ENCODE results near the gene P2RY14. TPM values are rescaled to one million over a fixed set of nuclear protein-coding genes. Genes with fewer than 3 reads are reported as not detected.

P2RY14 gene
- total RNA-seq, 2 experiments from 2014 or later, result 0.51 to 0.70 TPM

DNA sequence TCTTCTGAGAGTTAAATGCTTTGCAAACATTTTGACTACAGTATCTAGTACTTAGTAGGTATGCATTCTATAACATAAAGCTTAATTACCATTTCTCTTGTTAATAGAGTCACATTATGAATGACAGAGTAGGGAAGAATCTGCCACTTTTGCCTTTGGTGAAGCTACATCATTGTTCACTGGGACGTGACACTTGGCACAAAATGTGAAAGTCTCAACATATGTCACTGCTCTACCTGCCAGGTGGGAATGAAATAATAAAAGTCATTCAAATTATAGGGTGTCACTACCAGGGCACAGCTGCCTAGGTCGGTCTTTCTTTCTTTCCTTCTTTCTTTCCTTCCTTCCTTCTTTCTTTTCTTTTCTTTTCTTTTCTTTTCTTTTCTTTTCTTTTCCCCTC is 20.7 kb upstream of the P2RY14 start:
- H3K4me1 Mint-ChIP-seq (ENCODE audit: low read depth), result peaks cover 21% of the 10 kb centered on the region
- peaks cover 14% of the 10 kb centered on the region for H3K27me3 Mint-ChIP-seq
- H3K9me3 Mint-ChIP-seq, result no peaks in the 10 kb centered on the region
- H3K27ac Mint-ChIP-seq, result no peak overlapping the region
- H3K4me3 Mint-ChIP-seq, result no peak overlapping the region
- ChIA-PET POLR2A (no interaction called here), CTCF (interaction anchor here (1.1 to 1.8 kb wide), 5 partner anchors 15 to 152 kb away, joined by 3 to 11 read pairs (median 4); no protein-coding TSS in a partner anchor)
- TF ChIP-seq, protein P1, sequence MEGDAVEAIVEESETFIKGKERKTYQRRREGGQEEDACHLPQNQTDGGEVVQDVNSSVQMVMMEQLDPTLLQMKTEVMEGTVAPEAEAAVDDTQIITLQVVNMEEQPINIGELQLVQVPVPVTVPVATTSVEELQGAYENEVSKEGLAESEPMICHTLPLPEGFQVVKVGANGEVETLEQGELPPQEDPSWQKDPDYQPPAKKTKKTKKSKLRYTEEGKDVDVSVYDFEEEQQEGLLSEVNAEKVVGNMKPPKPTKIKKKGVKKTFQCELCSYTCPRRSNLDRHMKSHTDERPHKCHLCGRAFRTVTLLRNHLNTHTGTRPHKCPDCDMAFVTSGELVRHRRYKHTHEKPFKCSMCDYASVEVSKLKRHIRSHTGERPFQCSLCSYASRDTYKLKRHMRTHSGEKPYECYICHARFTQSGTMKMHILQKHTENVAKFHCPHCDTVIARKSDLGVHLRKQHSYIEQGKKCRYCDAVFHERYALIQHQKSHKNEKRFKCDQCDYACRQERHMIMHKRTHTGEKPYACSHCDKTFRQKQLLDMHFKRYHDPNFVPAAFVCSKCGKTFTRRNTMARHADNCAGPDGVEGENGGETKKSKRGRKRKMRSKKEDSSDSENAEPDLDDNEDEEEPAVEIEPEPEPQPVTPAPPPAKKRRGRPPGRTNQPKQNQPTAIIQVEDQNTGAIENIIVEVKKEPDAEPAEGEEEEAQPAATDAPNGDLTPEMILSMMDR (IDR thresholded peaks at IDR 0.05), result no peak
- no peak for DNase-seq
- H3K36me3 Mint-ChIP-seq (ENCODE audit: low read depth), result no peaks in the 10 kb centered on the region
- ATAC-seq, result no peak
- intact Hi-C loops (cut with micrococcal nuclease), result loop anchor here (10.0 kb wide), 1 partner anchor 536 kb away; no protein-coding TSS in a partner anchor

DNA sequence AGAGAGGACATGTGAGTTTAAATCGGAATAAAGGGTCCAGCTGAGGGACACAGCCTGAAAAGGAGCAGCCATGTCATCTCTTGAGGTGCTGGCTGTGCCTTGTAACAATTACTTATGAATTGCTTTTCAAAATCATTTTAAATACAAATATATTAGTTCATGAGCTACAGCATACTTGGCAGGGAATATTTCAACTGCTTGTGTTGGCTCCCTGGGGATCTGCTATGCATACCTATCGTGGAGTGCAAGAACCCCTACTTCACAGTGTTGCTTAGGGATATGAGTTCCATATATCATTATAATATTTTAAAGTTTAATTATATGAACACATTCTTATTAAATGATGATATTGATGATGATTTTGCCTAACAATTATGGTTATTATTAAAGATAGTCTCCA is 19.1 kb upstream of the P2RY14 start:
- ChIA-PET CTCF (interaction anchor here (1.4 kb wide), 1 partner anchor 69 kb away, joined by 3 read pairs; no protein-coding TSS in a partner anchor), POLR2A (no interaction called here)
- Mint-ChIP-seq H3K27me3 (peaks cover 13% of the 10 kb centered on the region), H3K4me1 (ENCODE audit: low read depth) (peaks cover 9% of the 10 kb centered on the region), H3K4me3 (no peak overlapping the region), H3K27ac (no peak overlapping the region), H3K36me3 (ENCODE audit: low read depth) (no peaks in the 10 kb centered on the region), H3K9me3 (no peaks in the 10 kb centered on the region)
- no peak for DNase-seq
- intact Hi-C loops (cut with micrococcal nuclease), result loop anchor here (10.0 kb wide), 1 partner anchor 537 kb away; no protein-coding TSS in a partner anchor
- TF ChIP-seq, protein P1 (IDR thresholded peaks at IDR 0.05), result no peak
- no peak for ATAC-seq

DNA sequence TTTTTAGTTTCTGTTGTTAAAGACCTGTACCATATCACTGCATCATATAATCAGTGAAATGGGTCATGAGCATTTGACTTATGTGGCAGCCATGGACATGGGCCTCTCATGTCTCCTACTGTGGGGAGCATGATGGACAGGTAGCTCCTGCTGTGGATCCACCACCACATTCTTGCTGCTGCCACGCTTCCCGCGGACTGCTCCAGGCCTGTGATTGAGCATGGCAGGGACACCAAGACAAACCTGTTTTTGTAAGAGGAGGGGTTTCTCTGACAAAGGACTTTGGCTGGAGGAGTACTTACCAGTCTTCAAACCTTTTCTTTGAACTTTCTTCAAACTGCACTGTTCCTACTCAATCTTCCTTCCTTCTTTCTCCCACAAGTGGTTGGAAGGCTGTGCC is 17.9 kb upstream of the P2RY14 start:
- TF ChIP-seq, protein P1 (IDR thresholded peaks at IDR 0.05), result no peak
- Mint-ChIP-seq H3K36me3 (ENCODE audit: low read depth) (no peaks in the 10 kb centered on the region), H3K4me3 (no peak overlapping the region), H3K27ac (no peak overlapping the region), H3K27me3 (peaks cover 13% of the 10 kb centered on the region), H3K9me3 (no peaks in the 10 kb centered on the region), H3K4me1 (ENCODE audit: low read depth) (peaks cover 3% of the 10 kb centered on the region)
- ATAC-seq (no peak), DNase-seq (no peak)
- CTCF ChIA-PET, result no interaction called here
- POLR2A ChIA-PET, result no interaction called here
- intact Hi-C loops (cut with micrococcal nuclease), result loop anchor here (10.0 kb wide), 1 partner anchor 539 kb away; no protein-coding TSS in a partner anchor

DNA sequence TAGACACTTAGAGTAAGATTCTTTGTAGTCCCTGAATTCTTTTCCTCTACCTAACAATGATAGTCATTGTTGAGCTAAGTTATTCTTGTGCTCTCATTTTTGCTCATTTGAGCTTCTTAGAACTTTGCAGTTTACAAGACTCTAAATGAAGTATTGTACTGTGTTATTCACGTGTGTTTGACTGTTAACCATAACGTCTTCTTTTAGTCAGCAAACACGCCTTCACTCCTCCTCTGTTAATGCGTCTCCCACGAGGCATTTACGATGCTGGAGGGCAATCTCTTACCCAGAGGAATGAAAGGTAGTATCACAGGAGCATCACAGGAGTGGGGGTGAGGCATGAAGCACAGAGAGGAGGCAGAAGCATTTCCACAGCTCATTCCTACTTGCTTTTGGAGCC is 14.8 kb upstream of the P2RY14 start:
- Mint-ChIP-seq H3K4me1 (ENCODE audit: low read depth) (no peaks in the 10 kb centered on the region), H3K27ac (no peak overlapping the region), H3K9me3 (no peaks in the 10 kb centered on the region), H3K27me3 (peaks cover 7% of the 10 kb centered on the region), H3K36me3 (ENCODE audit: low read depth) (no peaks in the 10 kb centered on the region), H3K4me3 (no peak overlapping the region)
- ATAC-seq (no peak), DNase-seq (no peak)
- POLR2A ChIA-PET, result no interaction called here
- intact Hi-C loops (cut with micrococcal nuclease), result loop anchor here (5.0 to 10.0 kb wide), 2 partner anchors 34 to 542 kb away; partner anchors contain the start of gene P2RY13
- CTCF ChIA-PET, result interaction anchor here (0.6 to 2.4 kb wide), 6 partner anchors 9 to 545 kb away, joined by 3 to 13 read pairs (median 4); partner anchors contain the start of gene GPR87
- TF ChIP-seq, protein P1 (IDR thresholded peaks at IDR 0.05), result no peak

DNA sequence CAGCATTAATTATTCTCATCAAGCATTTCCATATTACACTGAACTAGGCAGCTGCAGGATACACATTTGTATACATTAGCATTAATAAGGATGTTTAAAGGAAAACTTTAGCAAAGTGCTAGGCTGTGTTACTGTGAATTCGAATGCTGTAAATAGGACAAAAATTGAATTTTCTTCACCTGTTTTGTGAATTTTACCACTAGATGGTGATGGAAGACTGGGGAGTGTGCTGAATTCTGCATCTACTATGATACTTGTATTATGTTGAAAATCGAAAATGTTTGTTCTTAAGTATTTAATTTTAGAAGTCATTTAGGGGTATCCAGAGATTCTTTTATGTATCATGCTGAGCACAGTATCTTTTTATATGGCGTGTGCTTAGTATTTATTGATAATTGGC is 12.3 kb upstream of the P2RY14 start:
- TF ChIP-seq, protein P1 (IDR thresholded peaks at IDR 0.05), result peak; percentile 65
- intact Hi-C loops (cut with micrococcal nuclease), result loop anchor here (5.0 to 10.0 kb wide), 2 partner anchors 37 to 544 kb away; partner anchors contain the start of gene P2RY13

More for the DNA sequence above, 12.3 kb upstream of the P2RY14 start:
- ChIA-PET CTCF (interaction anchor here (1.5 kb wide), 1 partner anchor 177 kb away, joined by 3 read pairs; no protein-coding TSS in a partner anchor), POLR2A (no interaction called here)
- Mint-ChIP-seq H3K4me3 (no peak overlapping the region), H3K4me1 (ENCODE audit: low read depth) (peaks cover 2% of the 10 kb centered on the region), H3K27me3 (peaks cover 7% of the 10 kb centered on the region), H3K27ac (no peak overlapping the region), H3K9me3 (no peaks in the 10 kb centered on the region), H3K36me3 (ENCODE audit: low read depth) (no peaks in the 10 kb centered on the region)
- DNase-seq (no peak), ATAC-seq (no peak)

Data from activated CD8-positive, alpha-beta T cell treated with anti-CD3 and anti-CD28 coated beads for 36 hours (primary cell).